CD4-positive, alpha-beta T cell (primary cell): ENCODE results near the gene ZBED2. TPM values are rescaled to one million over a fixed set of nuclear protein-coding genes. Genes with fewer than 3 reads are reported as not detected.

Source experiments
- ATAC-seq: fragments of 200-7000 bp; cut with Tn5 transposase; one replicate; pipeline ENCODE4 v1.10.0; 2022; ENCODE audit warnings: mild to moderate bottlenecking; ENCODE audit not compliant: poor library complexity
- CTCF ChIA-PET: fragments of 350-600 bp; sonication (Branson Sonifier 250); formaldehyde crosslinking; loops from one replicate; lab custom pipeline; 2021; ENCODE audit warnings: antibody characterized with exemption, inconsistent platforms; lab: Charles Lee
- POLR2A ChIA-PET: fragments of 350-600 bp; sonication (Branson Sonifier 250); formaldehyde crosslinking; loops from one replicate; lab custom pipeline; 2021; ENCODE audit warnings: antibody characterized with exemption, inconsistent platforms; lab: Charles Lee
- DNase-seq, 14 experiments: peaks; one replicate each; pipeline ENCODE4 v3.0.0-alpha.2; 2013 to 2020; ENCODE audit warnings: mixed read lengths in 2 of 14
- H3K27ac ChIP-seq, 2 donors: one replicate each; pipeline versions ENCODE4 v1.5.1 to v1.7.0; 2013; ENCODE audit warnings: low read length in 2 of 2, low read depth in 1 of 2, mild to moderate bottlenecking in 1 of 2
- H3K27me3 ChIP-seq, 2 experiments: 1 replicate in 1 of 2; 2 replicates in 1 of 2; pipeline versions ENCODE4 v1.6.1 to v1.7.0; 2013; ENCODE audit warnings: low read length in 2 of 2, control low read depth in 1 of 2, mild to moderate bottlenecking in 1 of 2, moderate library complexity in 1 of 2; ENCODE audit not compliant: insufficient read depth in 2 of 2, control insufficient read depth in 1 of 2
- H3K36me3 ChIP-seq: one replicate; pipeline ENCODE4 v1.6.1; 2013; ENCODE audit warnings: low read length, control low read depth; ENCODE audit not compliant: insufficient read depth
- H3K4me1 ChIP-seq: one replicate; pipeline ENCODE4 v1.6.1; 2013; ENCODE audit warnings: low read length, control low read depth; ENCODE audit not compliant: insufficient read depth
- H3K4me3 ChIP-seq: one replicate; pipeline ENCODE4 v1.5.1; 2013; ENCODE audit warnings: mild to moderate bottlenecking, low read length, moderate library complexity
- H3K9me3 ChIP-seq, 2 experiments: 1 replicate in 1 of 2; 2 replicates in 1 of 2; pipeline versions ENCODE4 v1.6.1 to v1.7.0; 2013; ENCODE audit warnings: low read length in 2 of 2, mild to moderate bottlenecking in 2 of 2, control low read depth in 1 of 2, moderate library complexity in 1 of 2; ENCODE audit not compliant: control insufficient read depth in 1 of 2, insufficient read depth in 1 of 2
- H3K27ac Mint-ChIP-seq: one replicate; pipeline ENCODE4 v1.8.0; 2020; ENCODE audit warnings: mixed read lengths
- H3K27me3 Mint-ChIP-seq: one replicate; pipeline ENCODE4 v1.8.0; 2021; ENCODE audit warnings: mixed read lengths
- H3K36me3 Mint-ChIP-seq: one replicate; pipeline ENCODE4 v1.8.0; 2021; ENCODE audit warnings: low read depth, mixed read lengths
- H3K4me1 Mint-ChIP-seq: one replicate; pipeline ENCODE4 v1.8.0; 2021; ENCODE audit warnings: low read depth, mixed read lengths
- H3K4me3 Mint-ChIP-seq: one replicate; pipeline ENCODE4 v1.8.0; 2020; ENCODE audit warnings: mild to moderate bottlenecking, mixed read lengths
- H3K9me3 Mint-ChIP-seq: one replicate; pipeline ENCODE4 v1.8.0; 2020; ENCODE audit warnings: mixed read lengths
- CTCF ChIP-seq: fragments of 200-600 bp; IDR thresholded peaks from one replicate; pipeline ENCODE4 v1.8.0; 2022; ENCODE audit warnings: antibody characterized with exemption, mild to moderate bottlenecking
- intact Hi-C, 2 experiments: fragments of 100-400 bp; cut with DNase I in 1 of 2; cut with micrococcal nuclease in 1 of 2; formaldehyde crosslinking; loops; one replicate each; pipeline versions ENCODE4 v1.15.1 to v1.9.0; 2023 to 2025; cut with DNase I, micrococcal nuclease
- total RNA-seq, 174 experiments: library from RNA in 2 of 174; stranded (reverse) in 2 of 174; gene quantifications; one replicate each; pipeline ENCODE4 v1.2.3 and lab custom pipeline; 2021 to 2026

ZBED2 gene
- total RNA-seq, 2 experiments from 2014 or later = 0.11 TPM; not detected in 1

- Mint-ChIP-seq H3K27ac (no peak overlapping the region), H3K9me3 (no peaks in the 10 kb centered on the region), H3K27me3 (no peaks in the 10 kb centered on the region), H3K4me3 (no peak overlapping the region), H3K36me3 (peaks cover 29% of the 10 kb centered on the region), H3K4me1 (no peaks in the 10 kb centered on the region)
- ATAC-seq = peak; percentile 56
- POLR2A ChIA-PET = interaction anchor here (0.8 to 2.4 kb wide), 11 partner anchors 9 to 1741 kb away, joined by 3 to 11 read pairs (median 4); partner anchors contain the start of gene ABHD10
- no peak for TF ChIP-seq CTCF
- H3K27ac ChIP-seq = peak overlapping the region; percentile 69 to 81
- peaks cover 54% of the 10 kb centered on the region for H3K4me1 ChIP-seq
- peak in 3 of 14 experiments; percentile 31 to 51 (median 40) for DNase-seq
- no peaks in the 10 kb centered on the region for H3K27me3 ChIP-seq
- H3K4me3 ChIP-seq = peak overlapping the region; percentile 40
- no peaks in the 10 kb centered on the region for H3K9me3 ChIP-seq
- CTCF ChIA-PET = interaction anchor here (0.7 to 3.7 kb wide), 2 partner anchors 30 to 69 kb away, joined by 4 to 21 read pairs; no protein-coding TSS in a partner anchor
- H3K36me3 ChIP-seq = peaks cover 28% of the 10 kb centered on the region
- intact Hi-C loops = loop anchor here in 1 of 2 experiments (5.0 kb wide), 1 partner anchor 59 kb away; no protein-coding TSS in a partner anchor
Observed at GRCh38 chr3:111548092-111548491, 47.1 kb downstream of the ZBED2 start.

DNA sequence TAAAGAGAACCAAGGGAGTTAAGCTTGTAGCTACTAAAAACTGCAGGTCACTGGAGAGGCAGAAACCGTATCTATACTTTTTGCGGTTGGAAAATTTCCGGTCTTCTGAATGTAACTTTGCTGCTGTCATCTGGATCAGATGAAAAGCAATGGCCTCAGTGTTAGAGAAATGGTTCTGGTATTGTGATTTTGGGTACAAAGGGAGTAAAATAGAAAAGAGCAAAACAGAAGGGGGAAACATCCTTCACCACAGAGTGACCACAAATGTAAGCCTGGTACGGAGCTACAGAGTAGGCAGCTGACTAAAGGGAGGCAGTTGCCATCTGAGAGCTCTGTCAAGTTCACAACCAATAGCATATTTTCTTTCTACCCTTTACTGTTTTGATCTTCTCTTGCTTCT lies 47.5 kb downstream of the ZBED2 start:
- Histone ChIP-seq H3K36me3 (peaks cover 28% of the 10 kb centered on the region), H3K9me3 (no peaks in the 10 kb centered on the region), H3K4me1 (peaks cover 54% of the 10 kb centered on the region), H3K27me3 (no peaks in the 10 kb centered on the region), H3K4me3 (peak overlapping the region; percentile 40), H3K27ac (peak overlapping the region; percentile 69 to 81)
- ChIA-PET CTCF (interaction anchor here (0.7 to 3.7 kb wide), 2 partner anchors 30 to 69 kb away, joined by 4 to 21 read pairs; no protein-coding TSS in a partner anchor), POLR2A (interaction anchor here (0.8 to 2.4 kb wide), 12 partner anchors 8 to 1741 kb away, joined by 3 to 11 read pairs (median 4); partner anchors contain the start of gene ABHD10)
- Mint-ChIP-seq H3K9me3 (no peaks in the 10 kb centered on the region), H3K27me3 (no peaks in the 10 kb centered on the region), H3K27ac (no peak overlapping the region), H3K4me3 (no peak overlapping the region), H3K36me3 (peaks cover 34% of the 10 kb centered on the region), H3K4me1 (no peaks in the 10 kb centered on the region)
- ATAC-seq (peak; percentile 82), DNase-seq (peak in 12 of 14 experiments; percentile 12 to 82 (median 35))
- no peak for TF ChIP-seq CTCF
- intact Hi-C loops = loop anchor here in 1 of 2 experiments (5.0 kb wide), 1 partner anchor 60 kb away; no protein-coding TSS in a partner anchor

- H3K27ac Mint-ChIP-seq = no peak overlapping the region
- H3K4me1 ChIP-seq = peaks cover 51% of the 10 kb centered on the region
- intact Hi-C loops = loop anchor here in 1 of 2 experiments (5.0 kb wide), 1 partner anchor 62 kb away; no protein-coding TSS in a partner anchor
Observed at GRCh38 chr3:111545349-111545748, 49.8 kb downstream of the ZBED2 start.

More at GRCh38 chr3:111545349-111545748, 49.8 kb downstream of the ZBED2 start:
- Histone ChIP-seq H3K27ac (peak overlapping the region; percentile 81 to 87), H3K9me3 (no peaks in the 10 kb centered on the region), H3K27me3 (no peaks in the 10 kb centered on the region), H3K4me3 (peak overlapping the region; percentile 68), H3K36me3 (peaks cover 20% of the 10 kb centered on the region)
- POLR2A ChIA-PET = interaction anchor here (1.0 to 2.4 kb wide), 3 partner anchors 71 to 475 kb away, joined by 4 to 10 read pairs (median 4); partner anchors contain the start of gene ABHD10
- H3K9me3 Mint-ChIP-seq = no peaks in the 10 kb centered on the region
- H3K4me1 Mint-ChIP-seq = peaks cover 20% of the 10 kb centered on the region
- TF ChIP-seq CTCF = no peak
- DNase-seq (peak in 1 of 14 experiments; percentile 23), ATAC-seq (no peak)
- H3K27me3 Mint-ChIP-seq = no peaks in the 10 kb centered on the region
- CTCF ChIA-PET = interaction anchor here (1.3 to 3.7 kb wide), 2 partner anchors 57 to 71 kb away, joined by 3 to 21 read pairs; no protein-coding TSS in a partner anchor
- H3K4me3 Mint-ChIP-seq = no peak overlapping the region
- peaks cover 43% of the 10 kb centered on the region for H3K36me3 Mint-ChIP-seq

Other genes with a start within 250 kb of the ZBED2 start
- gene CD96, start 53.1 kb downstream of the ZBED2 start, total RNA-seq = 100 to 1,000 TPM; 194 to 205 TPM
- gene PLCXD2, start 79.3 kb upstream of the ZBED2 start, total RNA-seq = 10 to 100 TPM; 28.6 to 29.3 TPM